ENCODE results near the gene NPHS1.

GRCh38 chr19:35830986-35831385, 21.3 kb downstream of the NPHS1 start:
- no peak for TF ChIP-seq CTCF (IDR thresholded peaks at IDR 0.05)
- no peak for TF ChIP-seq POLR2A (IDR thresholded peaks at IDR 0.05)

Data from stomach (tissue), 4 donors.